HPDE6-E6E7 (cell line): ENCODE data around the gene ATM.
"Not testable (repeated sequence)": the region's sequence is repeated elsewhere in the genome, so short reads cannot be mapped to it uniquely, and the experiment has no call there.

Experiments
- DNase-seq: peaks from one replicate; pipeline ENCODE4 v3.0.0; 2011; ENCODE audit warnings: missing footprints; ENCODE audit errors: extremely low spot score

Gene ATM

DNA sequence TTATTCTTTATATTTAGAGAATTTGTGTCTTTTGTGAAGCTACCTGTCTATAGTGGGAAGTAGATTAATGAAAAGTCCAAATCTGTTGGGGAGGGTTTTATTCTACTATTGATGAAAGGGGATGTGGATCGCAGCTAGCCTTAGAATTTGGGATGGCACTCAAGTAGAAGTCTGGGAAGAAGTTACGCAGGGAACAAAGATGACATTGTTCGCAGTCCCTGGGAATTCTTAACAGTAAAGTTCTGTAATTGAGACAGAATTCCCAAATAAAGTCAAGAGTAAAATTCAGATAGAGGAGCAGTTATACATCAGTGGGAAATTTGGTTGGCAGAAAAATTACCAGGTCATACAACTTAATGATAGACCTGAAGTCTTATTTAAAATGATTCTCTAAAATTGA lies 64.1 kb downstream of the ATM start:
- DNase-seq, result no peak

DNA sequence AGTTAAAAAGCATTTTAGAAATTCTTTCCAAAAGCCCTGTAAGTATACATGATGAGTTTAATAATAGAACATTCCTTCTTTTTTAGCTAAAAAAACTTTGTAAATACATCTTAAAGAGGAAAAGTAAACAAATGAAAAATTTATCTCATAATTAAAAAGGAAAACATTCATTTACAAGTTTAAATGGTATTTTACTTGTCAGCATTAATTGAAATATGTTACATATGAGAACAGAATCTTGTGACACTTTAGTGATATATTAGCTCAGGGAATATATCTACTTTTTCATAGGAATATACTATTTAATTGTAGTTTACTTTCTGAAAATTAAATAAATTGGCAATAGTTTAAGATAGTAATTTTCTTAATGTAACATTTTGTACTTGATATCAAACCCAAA lies 66.2 kb downstream of the ATM start:
- DNase-seq, result not testable (repeated sequence)

DNA sequence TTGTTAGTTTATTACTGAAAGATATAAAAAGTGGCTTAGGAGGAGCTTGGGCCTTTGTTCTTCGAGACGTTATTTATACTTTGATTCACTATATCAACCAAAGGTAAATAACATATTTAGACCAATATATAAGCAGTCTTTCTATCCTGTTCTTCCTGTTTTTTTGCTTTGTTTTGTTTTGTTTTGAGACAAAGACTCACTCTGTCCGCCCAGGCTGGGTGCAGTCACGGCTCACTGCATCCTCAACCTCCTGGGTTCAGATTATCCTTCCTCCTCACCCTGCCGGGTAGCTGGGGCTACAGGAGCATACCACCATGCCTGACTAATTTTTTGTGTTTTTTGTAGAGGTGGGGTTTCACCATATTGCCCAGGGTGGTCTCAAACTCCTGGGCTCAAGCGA lies 66.8 kb downstream of the ATM start:
- no peak for DNase-seq

DNA sequence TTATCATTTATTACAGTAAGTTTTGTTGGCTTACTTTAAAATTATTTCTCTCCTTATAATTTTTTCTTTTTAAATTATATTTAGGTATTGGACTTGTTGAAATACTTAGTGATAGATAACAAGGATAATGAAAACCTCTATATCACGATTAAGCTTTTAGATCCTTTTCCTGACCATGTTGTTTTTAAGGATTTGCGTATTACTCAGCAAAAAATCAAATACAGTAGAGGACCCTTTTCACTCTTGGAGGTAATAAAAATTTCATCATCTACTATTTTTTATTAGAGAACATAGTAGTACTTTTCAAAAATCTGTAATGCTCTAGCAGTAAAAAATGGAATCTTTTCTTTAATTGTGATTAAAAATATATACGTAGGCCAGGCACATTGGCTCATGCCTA lies 70.4 kb downstream of the ATM start:
- DNase-seq, result no peak

DNA sequence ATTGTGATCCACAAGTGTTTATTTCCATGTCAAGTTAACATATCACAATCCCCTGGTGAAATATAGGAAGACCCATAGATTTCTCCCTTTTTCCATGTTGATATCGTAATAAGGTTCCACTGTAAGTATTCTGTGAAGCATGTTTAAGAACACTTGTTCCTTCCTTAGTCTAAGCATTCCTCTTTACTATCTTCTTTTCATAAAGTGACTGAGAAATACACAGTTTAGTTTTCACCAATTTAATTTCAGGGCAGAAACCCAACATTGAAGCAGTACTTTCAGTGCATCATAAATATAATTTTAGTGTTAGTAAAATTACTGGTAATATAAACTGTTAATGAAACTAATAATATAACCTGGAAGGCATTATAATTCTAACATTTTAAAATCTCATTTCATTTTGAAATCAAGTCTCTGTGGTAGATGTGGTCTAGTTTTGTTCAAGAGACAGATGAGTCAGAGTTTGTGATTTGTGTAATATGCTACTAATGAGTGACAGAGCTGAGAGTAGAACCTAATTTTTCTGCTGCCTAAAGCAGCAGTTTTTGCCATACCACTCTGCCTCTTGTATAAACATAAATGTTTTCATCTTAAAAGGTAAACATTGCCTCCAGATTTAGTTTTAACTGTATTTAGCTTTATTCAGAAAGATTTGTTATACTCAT lies 79.4 kb downstream of the ATM start:
- no peak for DNase-seq

DNA sequence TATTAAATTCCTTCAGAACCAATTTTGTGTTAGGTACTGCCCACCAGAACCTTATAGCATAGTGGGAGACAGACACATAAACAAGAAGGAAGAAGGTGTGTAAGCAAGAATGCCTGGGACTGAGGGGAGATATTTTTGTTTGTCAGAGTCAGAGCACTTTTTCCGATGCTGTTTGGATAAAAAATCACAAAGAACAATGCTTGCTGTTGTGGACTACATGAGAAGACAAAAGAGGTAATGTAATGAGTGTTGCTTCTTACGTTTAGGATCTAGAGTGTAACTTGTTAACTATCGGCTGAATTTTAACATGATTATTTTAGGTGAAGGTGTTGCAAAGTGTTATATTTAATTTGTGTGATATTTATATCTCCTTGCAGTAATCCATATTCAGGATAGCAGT lies 84.9 kb downstream of the ATM start:
- no peak for DNase-seq

DNA sequence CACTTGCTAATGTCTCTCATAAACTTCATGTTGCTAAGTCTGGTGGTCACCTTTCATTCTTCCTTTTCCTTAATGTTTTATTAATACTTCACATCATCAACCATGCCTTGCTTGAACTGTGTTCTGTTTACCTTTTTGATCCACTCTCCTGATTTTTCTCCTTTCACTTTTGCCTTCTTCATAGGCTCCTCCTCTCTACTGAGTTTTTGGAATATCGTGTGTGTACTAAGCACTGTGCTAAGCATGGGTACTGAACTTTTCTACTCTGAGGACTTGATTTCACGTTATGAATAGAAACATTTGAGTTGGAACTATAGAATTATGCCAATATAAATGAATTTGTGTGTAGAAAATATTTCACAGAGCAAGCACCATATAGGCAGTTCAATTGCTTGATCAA lies 90.6 kb downstream of the ATM start:
- DNase-seq, result no peak

DNA sequence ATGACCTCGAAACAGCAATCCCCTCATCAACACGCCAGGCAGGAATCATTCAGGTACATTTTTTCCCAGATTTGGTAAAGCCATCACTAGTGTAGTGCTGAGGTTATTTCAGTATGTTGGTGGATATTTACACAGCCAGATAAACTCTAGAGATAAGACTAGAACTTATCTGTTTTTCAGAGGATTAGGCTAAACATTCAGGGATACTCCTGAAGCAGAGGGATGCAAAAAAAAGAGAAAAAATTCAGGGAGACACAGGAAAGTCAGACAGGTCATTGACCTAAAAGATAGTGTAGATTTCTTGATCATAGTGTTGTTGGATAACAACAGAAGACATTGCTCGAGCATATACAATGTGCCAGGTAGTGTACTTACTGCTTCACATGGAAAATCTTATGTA lies 93.2 kb downstream of the ATM start:
- DNase-seq, result no peak

DNA sequence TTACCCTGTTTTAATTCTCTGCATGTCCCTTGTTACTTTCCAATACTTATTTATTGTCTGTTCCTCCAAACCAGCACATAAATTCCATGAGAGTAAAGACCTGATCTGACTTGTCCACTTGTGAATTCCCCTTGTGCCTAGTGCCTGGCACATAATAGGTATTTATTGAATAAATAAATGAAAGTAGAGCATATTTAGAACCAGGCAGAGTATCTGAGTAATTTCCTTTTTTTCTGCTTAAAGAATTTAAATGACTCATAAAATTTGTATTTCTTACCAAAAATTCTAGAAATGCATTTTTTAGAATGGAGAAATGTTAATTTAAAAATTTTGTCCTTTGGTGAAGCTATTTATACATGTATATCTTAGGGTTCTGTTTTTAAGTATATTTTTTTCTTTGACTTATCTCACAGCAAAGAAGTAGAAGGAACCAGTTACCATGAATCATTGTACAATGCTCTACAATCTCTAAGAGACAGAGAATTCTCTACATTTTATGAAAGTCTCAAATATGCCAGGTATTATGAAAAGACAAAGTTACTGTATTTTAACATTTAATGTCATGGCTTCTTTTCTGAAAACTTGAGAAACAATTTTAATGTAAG lies 96.8 kb downstream of the ATM start:
- DNase-seq, result no peak

DNA sequence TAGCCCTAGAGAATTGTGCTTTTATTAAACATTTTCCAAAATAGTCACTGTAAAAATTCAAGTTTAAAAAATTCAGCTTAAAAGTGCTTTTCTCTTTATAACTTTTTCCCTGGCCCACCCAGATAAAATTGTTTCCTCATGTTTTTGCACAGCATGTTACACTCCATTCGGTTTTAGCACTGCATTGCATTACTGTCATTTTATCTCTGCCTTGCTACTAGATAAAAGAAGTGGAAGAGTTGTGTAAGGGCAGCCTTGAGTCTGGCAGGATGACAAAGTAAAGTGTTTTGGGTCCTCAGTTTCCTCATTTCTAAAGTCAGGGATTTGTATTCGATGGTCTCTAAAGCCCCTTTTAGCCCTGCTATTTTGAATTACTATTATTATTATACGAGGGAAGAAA lies 99.8 kb downstream of the ATM start:
- no peak for DNase-seq

DNA sequence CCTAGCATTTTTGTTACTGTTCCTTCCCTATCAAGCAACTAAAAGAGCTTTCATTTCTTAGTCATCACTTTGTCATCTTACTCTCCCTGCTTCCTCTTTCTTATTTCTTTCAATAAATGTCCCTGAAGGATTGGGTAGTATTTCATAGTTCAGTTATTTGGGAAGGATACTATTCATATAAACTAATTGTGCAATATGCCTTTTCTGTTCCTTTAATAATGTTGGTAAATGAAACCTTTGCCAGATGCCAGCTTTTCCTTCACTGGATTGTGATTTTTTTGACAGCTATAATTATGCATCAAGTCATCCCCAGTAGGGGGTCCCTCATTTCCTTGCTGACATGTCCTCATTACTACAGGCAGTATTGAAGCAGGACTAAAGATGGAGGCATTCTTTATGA lies 101.7 kb downstream of the ATM start:
- DNase-seq, result no peak

DNA sequence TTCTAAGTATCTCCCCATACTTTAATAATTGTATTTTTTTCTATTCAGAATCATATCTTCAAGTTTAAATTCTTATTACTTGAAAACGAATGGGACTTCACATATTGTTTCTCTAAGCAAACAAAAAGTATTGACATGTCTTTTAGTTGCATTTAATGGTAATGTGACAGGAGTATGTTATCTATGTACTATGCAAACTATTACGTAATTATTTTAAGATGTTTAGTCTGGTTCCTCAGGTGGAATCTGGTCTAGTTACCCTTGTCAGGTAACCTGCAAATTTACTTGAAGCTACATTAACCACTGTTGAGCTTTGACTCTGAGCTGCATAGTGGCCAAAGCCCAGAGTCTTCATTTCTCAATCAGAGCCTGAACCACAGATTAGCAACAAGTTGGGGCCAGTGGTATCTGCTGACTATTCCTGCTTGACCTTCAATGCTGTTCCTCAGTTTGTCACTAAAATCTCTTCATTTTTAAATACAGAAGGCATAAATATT lies 110.6 kb downstream of the ATM start:
- DNase-seq, result no peak

DNA sequence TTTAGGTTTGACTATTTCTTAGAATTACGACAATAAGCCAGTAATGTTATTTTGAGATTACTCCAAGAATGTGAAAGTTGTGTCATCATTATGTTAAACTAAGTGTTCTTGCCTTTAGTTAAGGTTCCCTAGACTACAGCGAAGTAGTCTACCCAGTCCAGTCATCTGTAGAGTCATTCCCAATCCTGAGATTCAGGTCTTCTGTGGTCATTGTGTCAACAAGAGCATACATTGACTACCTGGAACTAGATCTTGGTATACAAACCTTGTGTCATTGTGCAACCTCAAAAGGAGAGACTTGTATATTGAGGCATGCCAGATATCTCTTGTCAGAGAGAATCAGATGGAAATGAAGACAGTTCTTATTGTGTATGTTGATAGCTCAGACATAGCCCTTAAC lies 115.9 kb downstream of the ATM start:
- no peak for DNase-seq

DNA sequence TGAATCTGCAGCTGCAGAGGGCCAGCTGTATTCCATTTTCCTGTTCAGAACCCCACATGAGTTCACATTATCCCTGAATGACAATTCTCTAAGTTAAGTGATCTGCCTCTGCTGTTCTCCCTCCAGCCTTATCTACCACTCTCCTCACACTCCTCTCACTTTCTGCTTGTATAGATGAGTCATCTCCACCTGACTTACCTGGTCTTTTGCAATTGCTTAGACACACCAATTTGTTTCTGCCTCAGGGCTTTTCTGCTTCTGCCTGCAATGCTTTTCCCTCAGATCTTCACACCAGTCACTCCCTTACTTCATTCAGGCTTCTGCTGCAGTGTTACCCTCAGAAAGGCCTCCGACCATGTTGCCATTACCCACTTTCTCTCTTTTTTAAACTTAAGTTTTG lies 118.1 kb downstream of the ATM start:
- peak; percentile 91 for DNase-seq

DNA sequence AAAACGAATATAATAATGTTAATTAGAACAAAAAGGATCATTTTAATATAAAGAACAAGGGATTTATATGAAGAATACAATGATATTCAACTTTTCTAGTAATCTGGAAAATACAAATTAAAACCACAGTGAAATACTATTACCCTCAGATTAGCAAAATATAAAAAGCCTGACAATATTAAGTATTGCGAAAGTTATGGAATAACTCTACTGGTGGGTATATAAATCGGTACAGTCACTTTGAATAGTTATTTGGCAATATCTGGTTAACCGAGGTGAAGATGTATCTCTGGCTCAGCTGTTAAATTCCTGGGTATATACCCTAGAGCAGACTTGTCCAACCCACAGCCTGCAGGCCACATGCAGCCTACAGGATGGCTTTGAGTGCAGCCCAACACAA lies 118.8 kb downstream of the ATM start:
- DNase-seq, result no peak

DNA sequence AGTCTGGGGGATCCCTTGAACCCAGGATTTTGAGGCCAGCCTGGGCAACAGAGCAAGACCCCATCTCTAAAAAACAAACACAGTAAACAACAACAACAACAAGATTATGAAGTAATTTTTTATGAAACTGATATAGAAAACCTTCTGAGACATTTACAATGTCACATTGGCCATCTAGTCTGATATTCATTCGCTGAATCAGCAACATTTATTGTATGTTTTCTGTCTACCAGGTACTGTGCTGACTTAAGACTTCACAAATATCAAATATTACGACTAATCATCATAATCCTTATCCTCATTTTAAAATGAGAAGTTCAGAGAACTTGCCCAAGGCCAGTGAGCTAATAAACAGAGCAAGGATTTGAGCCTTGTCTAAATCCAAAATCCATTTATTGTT lies 120.8 kb downstream of the ATM start:
- no peak for DNase-seq

DNA sequence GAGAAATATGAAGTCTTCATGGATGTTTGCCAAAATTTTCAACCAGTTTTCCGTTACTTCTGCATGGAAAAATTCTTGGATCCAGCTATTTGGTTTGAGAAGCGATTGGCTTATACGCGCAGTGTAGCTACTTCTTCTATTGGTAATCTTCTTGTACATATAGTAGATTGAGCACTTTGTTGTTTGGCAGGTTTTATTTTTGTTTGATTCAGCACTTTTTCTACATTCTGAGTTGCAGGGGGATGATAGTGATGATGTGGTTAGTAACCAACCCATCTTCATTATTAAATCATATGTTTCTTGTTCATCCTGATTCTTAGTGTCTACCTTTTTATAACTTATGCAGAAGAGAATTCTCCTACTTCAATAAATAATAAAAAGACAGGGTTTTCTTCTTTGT lies 122.9 kb downstream of the ATM start:
- no peak for DNase-seq

DNA sequence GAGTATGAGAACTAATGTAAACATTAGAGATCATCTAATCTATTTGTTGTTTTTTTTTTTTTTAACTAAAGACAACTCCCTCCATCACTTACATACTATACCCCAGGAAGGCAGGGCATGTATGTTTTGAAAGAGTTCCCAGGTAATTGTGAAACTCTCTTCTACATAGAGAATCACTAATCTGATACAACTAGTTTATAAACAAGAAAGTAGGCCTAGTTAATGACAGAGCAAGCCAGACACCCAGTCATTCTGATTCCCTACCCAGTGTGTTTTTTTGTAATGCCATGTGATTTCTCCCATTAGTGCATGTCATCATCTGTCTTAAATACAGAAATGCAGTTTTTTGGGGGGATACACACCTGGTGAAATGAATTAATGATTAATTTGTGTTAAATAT lies 123.6 kb downstream of the ATM start:
- DNase-seq, result no peak

DNA sequence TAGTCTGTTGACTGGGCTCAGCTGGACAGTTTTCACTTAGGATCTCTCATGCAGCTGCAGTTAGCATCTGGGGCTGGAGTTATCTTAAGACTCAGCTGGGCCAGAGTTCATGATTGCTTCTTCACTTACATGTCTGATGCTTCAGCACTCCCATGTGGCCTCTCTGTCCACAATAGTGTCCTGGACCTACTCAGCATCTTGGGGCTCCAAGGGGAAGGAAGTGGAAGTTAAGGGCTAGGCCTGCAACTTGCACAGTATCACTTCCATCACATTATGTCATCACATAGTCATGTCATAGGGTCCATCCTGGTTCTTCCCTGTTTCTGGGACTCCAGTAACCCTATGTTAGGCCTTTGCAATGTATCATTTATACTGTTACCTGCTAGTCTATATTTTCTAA lies 128.6 kb downstream of the ATM start:
- DNase-seq, result no peak

DNA sequence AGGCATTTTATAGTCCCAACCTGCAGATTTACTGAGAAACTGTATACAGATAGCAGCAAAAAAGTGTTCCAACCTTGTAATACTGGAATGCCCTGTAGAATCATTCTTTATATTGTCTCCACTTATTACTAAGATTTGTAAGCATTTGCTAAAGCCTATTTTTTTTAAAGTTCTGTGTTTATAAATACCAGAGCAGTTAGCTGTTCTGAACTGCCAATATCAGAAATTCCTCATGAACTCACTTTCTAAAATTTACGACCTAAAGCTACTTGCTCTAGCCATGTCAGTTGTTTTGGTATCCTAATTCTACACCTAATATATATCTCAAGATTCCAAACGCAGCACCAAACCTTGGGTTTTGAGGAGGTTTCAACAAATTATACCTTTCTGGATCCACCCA lies 141.3 kb downstream of the ATM start:
- no peak for DNase-seq

DNA sequence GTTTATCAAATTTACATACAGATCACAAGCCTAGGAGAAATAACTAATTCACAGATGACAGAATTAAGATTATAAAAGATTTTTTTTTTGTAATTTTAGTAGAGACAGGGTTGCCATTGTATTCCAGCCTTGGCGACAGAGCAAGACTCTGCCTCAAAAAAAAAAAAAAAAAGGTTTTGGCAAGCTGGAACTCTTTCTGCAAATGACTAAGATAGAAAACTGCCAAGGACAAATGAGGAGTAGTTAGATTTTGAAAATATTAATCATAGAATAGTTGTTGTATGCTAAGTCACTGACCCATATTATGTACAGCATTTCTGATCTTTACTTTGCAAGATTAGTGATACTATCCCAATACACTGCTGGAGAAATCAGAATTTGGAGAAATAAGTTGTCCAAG lies 145.3 kb downstream of the ATM start:
- no peak for DNase-seq

DNA sequence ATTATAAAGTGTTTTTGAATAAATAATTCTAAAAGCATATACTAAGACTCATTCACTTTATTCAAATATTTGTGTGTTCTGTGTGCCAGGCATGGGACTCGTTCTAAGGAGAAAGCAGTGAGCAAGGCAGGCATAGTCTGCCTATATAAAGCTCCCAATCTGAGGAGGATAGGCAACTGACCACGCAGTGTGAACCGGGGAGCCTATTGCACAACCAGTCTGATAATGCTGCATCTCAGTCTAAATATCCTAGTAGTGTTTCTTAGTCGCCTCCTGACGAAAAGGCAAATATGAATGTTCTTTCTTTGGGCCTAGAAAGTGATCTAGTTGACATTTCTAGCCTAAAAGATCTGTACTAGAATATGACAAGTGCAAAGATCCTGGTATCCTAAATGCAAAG lies 146.2 kb downstream of the ATM start:
- no peak for DNase-seq

DNA sequence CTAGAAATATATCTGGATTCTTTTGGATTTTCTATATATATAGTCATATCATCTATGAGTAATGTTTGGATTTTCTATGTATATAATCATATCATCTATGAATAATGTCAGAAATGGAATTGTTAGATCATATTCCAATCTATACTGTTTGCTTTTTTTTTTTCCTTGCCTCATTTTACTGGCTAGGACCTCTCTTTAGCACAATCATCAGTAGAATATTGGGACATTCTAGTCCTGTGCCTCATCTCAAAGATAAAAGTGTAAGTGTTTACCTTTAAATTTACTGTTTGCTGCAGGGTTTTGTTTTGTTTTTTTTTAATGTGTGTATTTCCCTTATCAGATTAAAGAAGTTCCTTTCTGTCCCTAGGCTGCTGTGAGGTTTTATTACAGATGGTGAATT lies 147.4 kb downstream of the ATM start:
- no peak for DNase-seq

DNA sequence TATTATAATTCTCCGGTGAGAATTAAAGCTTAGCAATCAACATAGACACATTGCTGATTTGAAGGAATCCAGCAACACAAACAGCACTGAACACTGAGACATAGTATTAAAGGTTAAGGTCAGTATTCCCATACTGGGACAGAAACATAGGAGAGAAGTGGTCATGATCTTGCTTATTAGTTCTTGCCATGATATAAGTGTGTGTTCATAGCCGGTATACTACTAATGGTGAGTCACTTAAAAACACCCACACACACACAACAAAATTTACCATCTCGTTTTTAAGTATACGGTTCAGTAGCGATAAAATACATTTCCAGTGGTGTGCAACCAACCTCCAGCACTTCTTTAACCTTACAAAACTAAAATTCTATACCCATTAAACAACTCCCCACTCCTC lies 148.1 kb downstream of the ATM start:
- DNase-seq, result no peak
